ENCODE measurements around the gene TM4SF20.
"Not testable (repeated sequence)": the region's sequence is repeated elsewhere in the genome, so short reads cannot be mapped to it uniquely, and the experiment has no call there.

The TM4SF20 gene

DNA sequence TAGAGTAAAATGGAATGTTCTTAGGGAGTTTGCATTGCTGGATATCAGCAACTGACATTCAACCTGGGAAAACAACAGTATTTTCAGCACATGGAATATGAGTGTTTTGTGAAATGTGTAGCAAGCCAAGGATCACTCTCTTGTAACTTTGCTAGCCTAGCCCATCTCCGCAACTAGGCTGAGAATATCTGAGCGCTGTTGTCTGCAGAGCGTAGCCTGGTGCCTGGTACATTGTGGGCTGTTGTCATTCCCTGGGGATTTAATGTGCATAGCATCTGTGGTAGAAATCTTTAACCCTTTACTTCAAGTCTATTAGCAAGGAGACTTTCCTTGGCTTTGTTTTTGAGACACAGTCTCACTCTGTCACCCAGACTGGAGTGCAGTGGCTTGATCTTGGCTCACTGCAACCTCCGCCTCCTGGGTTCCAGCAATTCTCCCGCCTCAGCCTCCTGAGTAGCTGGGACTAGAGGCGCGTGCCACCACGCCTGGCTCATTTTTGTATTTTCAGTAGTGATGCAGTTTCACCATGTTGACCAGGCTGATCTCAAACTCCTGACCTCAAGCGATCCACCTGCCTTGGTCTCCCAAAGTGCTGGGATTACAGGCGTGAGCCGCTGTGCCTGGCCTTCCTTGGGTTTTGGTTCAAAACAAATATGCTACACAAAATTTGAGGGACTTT, 14.4 kb downstream of the TM4SF20 start:
- H3K4me3 ChIP-seq (ENCODE audit: low read length in 2 of 2); H3K9ac ChIP-seq (ENCODE audit: low read length in 2 of 2); H3K27ac ChIP-seq (ENCODE audit: low read length); H3K9me3 ChIP-seq (ENCODE audit: control insufficient read depth in 2 of 2, low read length in 2 of 2); H3K36me3 ChIP-seq (ENCODE audit: control insufficient read depth in 2 of 2, insufficient read depth in 2 of 2, low read length in 2 of 2); H3K4me1 ChIP-seq (ENCODE audit: control insufficient read depth, insufficient read depth, low read length); H3K27me3 ChIP-seq (ENCODE audit: control insufficient read depth in 1 of 2, insufficient read depth in 2 of 2, low read length in 2 of 2): not testable (repeated sequence)

DNA sequence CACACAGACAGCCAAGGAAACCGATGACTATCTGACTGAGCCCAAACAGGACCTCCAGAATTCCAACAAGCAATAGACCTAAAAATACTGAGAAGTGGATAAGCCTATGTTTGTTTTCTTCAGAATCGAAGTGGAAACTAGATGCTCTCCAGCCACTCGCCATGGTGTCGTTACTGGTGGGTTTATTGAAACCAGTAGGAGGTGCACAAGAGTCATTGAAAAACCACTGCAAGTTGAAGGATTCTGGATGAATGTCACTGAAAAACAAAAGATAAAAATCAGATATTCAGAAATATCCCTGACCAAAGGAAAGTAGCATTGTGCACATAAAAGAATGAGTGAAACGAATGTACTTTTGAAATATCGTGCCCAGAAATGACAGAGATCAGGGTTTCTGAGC, 15.3 kb downstream of the TM4SF20 start:
- no peak overlapping the region for H3K4me3 ChIP-seq (ENCODE audit: low read length in 2 of 2)
- H3K9ac ChIP-seq (ENCODE audit: low read length in 2 of 2): no peak overlapping the region
- peaks cover 3 to 14% of the 10 kb centered on the region in 2 donors for H3K36me3 ChIP-seq (ENCODE audit: control insufficient read depth in 2 of 2, insufficient read depth in 2 of 2, low read length in 2 of 2)
- H3K27ac ChIP-seq (ENCODE audit: low read length): no peak overlapping the region
- H3K27me3 ChIP-seq (ENCODE audit: control insufficient read depth in 1 of 2, insufficient read depth in 2 of 2, low read length in 2 of 2): no peaks in the 10 kb centered on the region
- H3K9me3 ChIP-seq (ENCODE audit: control insufficient read depth in 2 of 2, low read length in 2 of 2): no peaks in the 10 kb centered on the region
- H3K4me1 ChIP-seq (ENCODE audit: control insufficient read depth, insufficient read depth, low read length): peaks cover 6% of the 10 kb centered on the region

DNA sequence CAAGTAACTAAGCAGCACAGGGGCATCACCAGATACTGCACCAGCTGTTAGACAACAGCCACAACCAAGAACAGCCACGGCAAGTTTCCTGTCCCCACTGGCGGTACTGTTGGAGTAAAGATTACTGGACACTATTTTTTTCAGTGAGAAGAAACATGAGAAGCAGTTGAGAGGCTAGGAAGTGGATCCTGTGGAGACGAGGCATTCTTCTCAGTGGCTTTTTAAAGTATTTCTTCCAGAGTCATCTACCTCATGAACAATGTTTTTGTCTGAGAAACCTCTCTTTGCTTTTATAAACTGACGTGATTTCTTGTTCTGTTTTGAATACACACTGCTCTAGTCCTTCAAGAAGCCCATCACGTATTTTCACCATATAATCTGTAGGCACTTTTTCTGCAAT, 18.8 kb downstream of the TM4SF20 start:
- Histone ChIP-seq H3K27me3 (ENCODE audit: control insufficient read depth in 1 of 2, insufficient read depth in 2 of 2, low read length in 2 of 2) (no peaks in the 10 kb centered on the region), H3K36me3 (ENCODE audit: control insufficient read depth in 2 of 2, insufficient read depth in 2 of 2, low read length in 2 of 2) (peaks cover 11 to 37% of the 10 kb centered on the region in 2 donors), H3K9me3 (ENCODE audit: control insufficient read depth in 2 of 2, low read length in 2 of 2) (no peaks in the 10 kb centered on the region), H3K27ac (ENCODE audit: low read length) (no peak overlapping the region), H3K9ac (ENCODE audit: low read length in 2 of 2) (no peak overlapping the region), H3K4me1 (ENCODE audit: control insufficient read depth, insufficient read depth, low read length) (no peaks in the 10 kb centered on the region), H3K4me3 (ENCODE audit: low read length in 2 of 2) (no peak overlapping the region)

DNA sequence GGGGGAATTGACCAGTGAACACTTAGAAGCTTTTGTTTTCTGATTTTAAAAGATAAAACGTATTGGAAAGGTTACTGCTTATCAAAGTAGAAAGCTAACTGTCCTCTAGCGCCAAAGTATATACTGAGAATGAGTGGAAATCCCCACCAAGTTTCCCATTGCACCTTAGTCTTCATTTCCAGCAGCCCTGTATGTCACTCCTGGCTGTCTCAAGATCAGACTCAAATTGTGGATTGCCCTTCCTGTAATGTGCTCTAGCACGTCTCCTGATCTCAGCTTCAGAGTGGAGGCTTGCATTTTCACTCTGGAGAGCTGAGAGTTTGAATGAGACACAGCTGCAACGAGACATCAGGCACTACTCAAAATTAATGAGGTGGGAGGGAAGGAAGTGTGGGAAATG, 27.5 kb downstream of the TM4SF20 start:
- no peak overlapping the region for H3K27ac ChIP-seq (ENCODE audit: low read length)
- no peak overlapping the region for H3K4me3 ChIP-seq (ENCODE audit: low read length in 2 of 2)
- H3K9me3 ChIP-seq (ENCODE audit: control insufficient read depth in 2 of 2, low read length in 2 of 2): no peaks in the 10 kb centered on the region
- H3K36me3 ChIP-seq (ENCODE audit: control insufficient read depth in 2 of 2, insufficient read depth in 2 of 2, low read length in 2 of 2): peaks cover 11 to 16% of the 10 kb centered on the region in 2 donors
- no peaks in the 10 kb centered on the region for H3K27me3 ChIP-seq (ENCODE audit: control insufficient read depth in 1 of 2, insufficient read depth in 2 of 2, low read length in 2 of 2)
- H3K4me1 ChIP-seq (ENCODE audit: control insufficient read depth, insufficient read depth, low read length): no peaks in the 10 kb centered on the region
- H3K9ac ChIP-seq (ENCODE audit: low read length in 2 of 2): no peak overlapping the region

DNA sequence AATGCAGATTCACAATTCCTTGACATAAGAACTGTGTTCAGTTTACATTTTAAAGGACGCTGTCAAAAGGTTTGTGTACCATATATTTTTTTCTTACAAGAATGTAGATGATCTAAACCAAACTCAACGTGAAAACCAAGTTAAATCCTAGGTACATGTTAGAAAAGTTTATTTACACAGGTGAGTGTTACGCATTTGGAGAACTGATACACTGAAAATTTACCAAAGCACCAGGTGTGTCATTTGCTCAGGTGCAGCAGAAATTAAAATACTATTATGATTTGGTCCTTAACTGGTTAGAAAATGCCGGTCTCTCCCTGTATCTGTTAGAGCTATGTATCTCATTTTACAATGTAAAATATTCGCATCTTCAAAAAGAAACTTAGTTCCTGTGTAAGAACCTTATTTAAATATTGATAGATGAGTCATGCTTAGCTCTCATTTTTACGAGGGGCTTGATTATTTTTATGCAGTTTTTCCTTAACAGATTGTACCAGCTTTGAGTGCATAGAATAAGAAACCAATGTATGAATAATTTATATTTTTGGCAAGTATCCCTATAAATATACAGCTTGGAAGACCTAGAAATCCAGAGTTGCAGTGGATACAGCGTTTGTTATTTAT, 29.0 kb downstream of the TM4SF20 start:
- Histone ChIP-seq H3K9me3 (ENCODE audit: control insufficient read depth in 2 of 2, low read length in 2 of 2) (no peaks in the 10 kb centered on the region), H3K36me3 (ENCODE audit: control insufficient read depth in 2 of 2, insufficient read depth in 2 of 2, low read length in 2 of 2) (peaks cover 3 to 5% of the 10 kb centered on the region in 2 donors), H3K27me3 (ENCODE audit: control insufficient read depth in 1 of 2, insufficient read depth in 2 of 2, low read length in 2 of 2) (no peaks in the 10 kb centered on the region)

DNA sequence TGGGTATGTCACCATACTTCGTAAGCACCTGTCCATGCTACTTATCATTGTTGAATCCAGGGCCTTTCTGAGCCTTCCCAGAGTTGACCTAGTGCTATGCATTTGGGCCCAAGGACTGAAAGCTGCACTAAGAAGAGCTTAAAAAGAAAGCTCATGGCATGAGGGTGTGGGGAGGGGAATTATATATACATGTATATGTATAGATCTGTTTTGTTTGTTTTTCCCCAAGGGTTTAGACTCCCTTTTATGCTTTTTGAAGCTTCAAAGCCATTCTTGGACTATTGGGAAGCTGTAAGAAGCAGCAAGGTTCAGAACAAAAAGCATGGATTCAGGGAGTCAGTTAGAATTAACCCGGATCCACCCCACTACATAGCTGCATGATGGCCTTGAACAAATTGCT, 30.8 kb downstream of the TM4SF20 start:
- peaks cover 3 to 5% of the 10 kb centered on the region in 2 donors for H3K36me3 ChIP-seq (ENCODE audit: control insufficient read depth in 2 of 2, insufficient read depth in 2 of 2, low read length in 2 of 2)
- H3K27me3 ChIP-seq (ENCODE audit: control insufficient read depth in 1 of 2, insufficient read depth in 2 of 2, low read length in 2 of 2): no peaks in the 10 kb centered on the region
- H3K4me3 ChIP-seq (ENCODE audit: low read length in 2 of 2): no peak overlapping the region
- H3K9me3 ChIP-seq (ENCODE audit: control insufficient read depth in 2 of 2, low read length in 2 of 2): no peaks in the 10 kb centered on the region
- H3K4me1 ChIP-seq (ENCODE audit: control insufficient read depth, insufficient read depth, low read length): no peaks in the 10 kb centered on the region
- H3K27ac ChIP-seq (ENCODE audit: low read length): no peak overlapping the region
- no peak overlapping the region for H3K9ac ChIP-seq (ENCODE audit: low read length in 2 of 2)

More for the DNA sequence above, 29.0 kb downstream of the TM4SF20 start:
- Histone ChIP-seq H3K9ac (ENCODE audit: low read length in 2 of 2) (no peak overlapping the region), H3K4me3 (ENCODE audit: low read length in 2 of 2) (no peak overlapping the region), H3K27ac (ENCODE audit: low read length) (no peak overlapping the region), H3K4me1 (ENCODE audit: control insufficient read depth, insufficient read depth, low read length) (no peaks in the 10 kb centered on the region)

DNA sequence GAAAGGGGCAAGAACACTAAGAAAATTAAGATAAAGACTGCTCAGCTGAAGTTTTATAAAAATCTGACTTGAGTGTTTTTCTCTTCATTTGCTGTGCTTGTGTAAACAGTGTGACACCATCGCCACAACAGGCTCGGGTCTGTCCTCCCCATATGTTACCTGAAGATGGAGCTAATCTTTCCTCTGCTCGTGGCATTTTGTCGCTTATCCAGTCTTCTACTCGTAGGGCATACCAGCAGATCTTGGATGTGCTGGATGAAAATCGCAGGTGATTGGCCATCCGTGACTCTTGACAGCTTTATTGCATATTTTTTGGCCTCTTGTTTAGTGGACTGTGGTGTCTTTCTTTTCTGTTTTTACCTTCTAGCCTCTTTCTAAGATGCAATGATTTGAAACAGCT, 32.0 kb downstream of the TM4SF20 start:
- no peak overlapping the region for H3K4me3 ChIP-seq (ENCODE audit: low read length in 2 of 2)
- H3K9me3 ChIP-seq (ENCODE audit: control insufficient read depth in 2 of 2, low read length in 2 of 2): no peaks in the 10 kb centered on the region
- no peaks in the 10 kb centered on the region for H3K4me1 ChIP-seq (ENCODE audit: control insufficient read depth, insufficient read depth, low read length)
- no peak overlapping the region for H3K9ac ChIP-seq (ENCODE audit: low read length in 2 of 2)
- H3K27me3 ChIP-seq (ENCODE audit: control insufficient read depth in 1 of 2, insufficient read depth in 2 of 2, low read length in 2 of 2): no peaks in the 10 kb centered on the region
- H3K36me3 ChIP-seq (ENCODE audit: control insufficient read depth in 2 of 2, insufficient read depth in 2 of 2, low read length in 2 of 2): peaks cover 7 to 9% of the 10 kb centered on the region in 2 donors
- no peak overlapping the region for H3K27ac ChIP-seq (ENCODE audit: low read length)

DNA sequence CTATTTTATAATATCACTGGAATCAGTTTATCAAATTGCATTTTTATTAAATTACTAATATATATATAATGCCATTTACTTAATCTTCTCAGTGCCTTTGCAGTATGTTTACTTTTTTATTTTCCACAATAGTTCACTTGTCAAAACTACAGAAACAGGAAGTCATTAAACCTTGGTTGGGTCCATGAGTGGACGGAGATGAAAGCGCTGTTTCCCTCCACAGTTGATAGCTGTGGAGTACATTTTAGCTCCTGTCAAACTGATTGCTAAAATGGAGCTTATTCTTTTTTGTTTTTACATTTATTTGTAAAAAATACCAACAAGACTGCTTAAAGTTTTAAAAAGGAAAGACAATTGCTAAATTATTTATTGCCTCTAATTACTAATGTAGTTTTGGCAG, 34.9 kb downstream of the TM4SF20 start:
- Histone ChIP-seq H3K36me3 (ENCODE audit: control insufficient read depth in 2 of 2, insufficient read depth in 2 of 2, low read length in 2 of 2) (peaks cover 9 to 10% of the 10 kb centered on the region in 2 donors), H3K9me3 (ENCODE audit: control insufficient read depth in 2 of 2, low read length in 2 of 2) (no peaks in the 10 kb centered on the region), H3K27ac (ENCODE audit: low read length) (no peak overlapping the region), H3K4me1 (ENCODE audit: control insufficient read depth, insufficient read depth, low read length) (no peaks in the 10 kb centered on the region), H3K9ac (ENCODE audit: low read length in 2 of 2) (no peak overlapping the region), H3K4me3 (ENCODE audit: low read length in 2 of 2) (no peak overlapping the region), H3K27me3 (ENCODE audit: control insufficient read depth in 1 of 2, insufficient read depth in 2 of 2, low read length in 2 of 2) (no peaks in the 10 kb centered on the region)

DNA sequence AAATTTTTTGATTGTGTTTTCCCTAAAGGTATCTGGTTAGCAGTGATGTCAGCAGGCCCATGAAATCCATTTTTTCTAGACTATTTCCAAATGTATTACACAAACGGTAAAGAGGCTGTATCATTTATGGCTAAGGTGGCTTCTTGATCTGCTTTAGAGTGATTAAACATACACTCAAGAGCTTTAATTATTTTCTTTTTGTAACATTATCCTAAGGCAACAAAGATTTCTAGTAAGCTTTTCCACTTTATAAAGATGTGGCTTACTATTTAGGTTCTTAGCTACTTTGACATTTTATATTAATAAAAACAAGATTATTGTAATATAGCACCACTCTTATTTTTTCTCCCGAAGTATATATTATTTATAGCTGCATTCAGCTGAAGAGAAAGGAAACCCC, 37.6 kb downstream of the TM4SF20 start:
- H3K4me3 ChIP-seq (ENCODE audit: low read length in 2 of 2): no peak overlapping the region
- no peaks in the 10 kb centered on the region for H3K4me1 ChIP-seq (ENCODE audit: control insufficient read depth, insufficient read depth, low read length)
- H3K27me3 ChIP-seq (ENCODE audit: control insufficient read depth in 1 of 2, insufficient read depth in 2 of 2, low read length in 2 of 2): no peaks in the 10 kb centered on the region
- no peak overlapping the region for H3K9ac ChIP-seq (ENCODE audit: low read length in 2 of 2)
- no peak overlapping the region for H3K27ac ChIP-seq (ENCODE audit: low read length)
- peaks cover 7 to 8% of the 10 kb centered on the region in 2 donors for H3K36me3 ChIP-seq (ENCODE audit: control insufficient read depth in 2 of 2, insufficient read depth in 2 of 2, low read length in 2 of 2)
- H3K9me3 ChIP-seq (ENCODE audit: control insufficient read depth in 2 of 2, low read length in 2 of 2): no peaks in the 10 kb centered on the region

DNA sequence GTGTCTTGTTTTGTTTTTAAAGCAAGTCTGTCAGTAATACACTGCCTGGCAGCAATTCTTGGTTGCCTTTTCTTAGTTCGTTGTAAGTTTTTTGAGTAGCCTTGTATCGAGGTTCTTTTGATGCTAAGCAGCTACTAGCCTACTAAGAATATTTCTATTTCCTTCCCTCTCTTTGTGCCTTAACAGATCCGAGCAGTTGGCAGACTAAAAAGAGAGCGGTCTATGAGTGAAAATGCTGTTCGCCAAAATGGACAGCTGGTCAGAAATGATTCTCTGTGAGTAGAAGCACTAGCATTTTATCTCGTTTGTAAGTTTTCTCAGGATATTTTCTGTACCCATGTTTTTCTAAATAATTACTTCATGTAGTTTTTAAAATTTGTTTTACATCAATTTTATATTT, 39.0 kb downstream of the TM4SF20 start:
- Histone ChIP-seq H3K9me3 (ENCODE audit: control insufficient read depth in 2 of 2, low read length in 2 of 2) (no peaks in the 10 kb centered on the region), H3K36me3 (ENCODE audit: control insufficient read depth in 2 of 2, insufficient read depth in 2 of 2, low read length in 2 of 2) (peaks cover 4 to 8% of the 10 kb centered on the region in 2 donors), H3K4me3 (ENCODE audit: low read length in 2 of 2) (no peak overlapping the region), H3K27ac (ENCODE audit: low read length) (no peak overlapping the region), H3K4me1 (ENCODE audit: control insufficient read depth, insufficient read depth, low read length) (no peaks in the 10 kb centered on the region), H3K9ac (ENCODE audit: low read length in 2 of 2) (no peak overlapping the region), H3K27me3 (ENCODE audit: control insufficient read depth in 1 of 2, insufficient read depth in 2 of 2, low read length in 2 of 2) (no peaks in the 10 kb centered on the region)

DNA sequence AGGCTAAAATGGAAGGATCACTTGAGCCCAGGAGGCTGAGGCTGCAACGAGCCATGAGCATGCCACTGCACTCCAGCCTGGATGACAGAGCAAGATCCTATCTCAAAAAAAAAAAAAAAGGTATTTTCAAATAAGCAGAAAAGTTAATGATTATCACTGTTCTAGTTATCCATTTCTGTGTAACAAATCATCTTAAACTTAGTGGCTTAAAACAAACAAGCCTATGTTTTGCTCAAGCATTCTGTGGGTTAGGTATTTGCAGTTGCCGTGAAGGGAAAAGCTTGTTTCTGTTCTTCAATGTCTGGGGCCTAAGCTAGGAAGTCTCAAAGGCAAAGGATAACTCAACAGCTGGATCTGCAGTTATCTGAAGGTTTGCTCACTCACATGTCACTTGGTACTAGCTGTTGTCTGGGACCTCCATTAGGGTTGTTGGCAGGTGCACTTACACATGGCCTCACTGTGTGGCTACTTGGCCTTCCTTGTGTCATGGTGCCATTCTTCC, 40.0 kb downstream of the TM4SF20 start:
- Histone ChIP-seq H3K36me3 (ENCODE audit: control insufficient read depth in 2 of 2, insufficient read depth in 2 of 2, low read length in 2 of 2) (peaks cover 9 to 11% of the 10 kb centered on the region in 2 donors), H3K9ac (ENCODE audit: low read length in 2 of 2) (no peak overlapping the region), H3K4me3 (ENCODE audit: low read length in 2 of 2) (no peak overlapping the region), H3K27me3 (ENCODE audit: control insufficient read depth in 1 of 2, insufficient read depth in 2 of 2, low read length in 2 of 2) (no peaks in the 10 kb centered on the region), H3K9me3 (ENCODE audit: control insufficient read depth in 2 of 2, low read length in 2 of 2) (no peaks in the 10 kb centered on the region), H3K4me1 (ENCODE audit: control insufficient read depth, insufficient read depth, low read length) (no peaks in the 10 kb centered on the region), H3K27ac (ENCODE audit: low read length) (no peak overlapping the region)

All from stomach smooth muscle (tissue), 2 donors.